ENCODE results near the gene DFFB. TPM values are rescaled to one million over a fixed set of nuclear protein-coding genes. Genes with fewer than 3 reads are reported as not detected.

The DFFB gene
- total RNA-seq, 1 donor from 2014 or later, result 11.3 TPM

DNA sequence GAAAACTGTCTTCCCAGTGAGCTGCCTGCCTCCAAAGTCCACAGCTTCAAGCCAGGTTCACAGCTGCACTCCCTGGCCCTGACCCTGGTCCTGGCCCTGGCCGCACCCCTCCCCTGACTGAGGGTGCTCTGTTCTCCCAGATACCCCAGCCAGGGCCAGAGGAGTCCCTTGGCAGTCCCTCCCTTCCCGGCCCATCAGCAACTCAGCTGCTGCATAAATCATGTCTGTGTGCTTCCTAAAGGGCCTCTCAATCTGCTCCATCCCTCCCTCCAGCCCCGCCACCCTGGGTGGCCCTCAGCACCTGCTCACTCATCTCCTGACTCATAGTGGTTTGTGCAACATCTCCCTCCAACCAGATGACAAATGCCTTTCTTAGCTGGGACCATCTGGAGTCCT lies 67.5 kb downstream of the DFFB start:
- Mint-ChIP-seq H3K27me3 (ENCODE audit: low read depth) (peaks cover 10% of the 10 kb centered on the region), H3K36me3 (ENCODE audit: low read depth) (no peaks in the 10 kb centered on the region), H3K9me3 (no peaks in the 10 kb centered on the region), H3K4me3 (no peak overlapping the region), H3K27ac (ENCODE audit: unreplicated experiment) (no peak overlapping the region), H3K4me1 (no peaks in the 10 kb centered on the region)
- DNase-seq (ENCODE audit: low read depth, low spot score), result no peak
- TF ChIP-seq, protein P1, sequence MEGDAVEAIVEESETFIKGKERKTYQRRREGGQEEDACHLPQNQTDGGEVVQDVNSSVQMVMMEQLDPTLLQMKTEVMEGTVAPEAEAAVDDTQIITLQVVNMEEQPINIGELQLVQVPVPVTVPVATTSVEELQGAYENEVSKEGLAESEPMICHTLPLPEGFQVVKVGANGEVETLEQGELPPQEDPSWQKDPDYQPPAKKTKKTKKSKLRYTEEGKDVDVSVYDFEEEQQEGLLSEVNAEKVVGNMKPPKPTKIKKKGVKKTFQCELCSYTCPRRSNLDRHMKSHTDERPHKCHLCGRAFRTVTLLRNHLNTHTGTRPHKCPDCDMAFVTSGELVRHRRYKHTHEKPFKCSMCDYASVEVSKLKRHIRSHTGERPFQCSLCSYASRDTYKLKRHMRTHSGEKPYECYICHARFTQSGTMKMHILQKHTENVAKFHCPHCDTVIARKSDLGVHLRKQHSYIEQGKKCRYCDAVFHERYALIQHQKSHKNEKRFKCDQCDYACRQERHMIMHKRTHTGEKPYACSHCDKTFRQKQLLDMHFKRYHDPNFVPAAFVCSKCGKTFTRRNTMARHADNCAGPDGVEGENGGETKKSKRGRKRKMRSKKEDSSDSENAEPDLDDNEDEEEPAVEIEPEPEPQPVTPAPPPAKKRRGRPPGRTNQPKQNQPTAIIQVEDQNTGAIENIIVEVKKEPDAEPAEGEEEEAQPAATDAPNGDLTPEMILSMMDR (conservative IDR thresholded peaks at IDR 0.05), result no peak

DNA sequence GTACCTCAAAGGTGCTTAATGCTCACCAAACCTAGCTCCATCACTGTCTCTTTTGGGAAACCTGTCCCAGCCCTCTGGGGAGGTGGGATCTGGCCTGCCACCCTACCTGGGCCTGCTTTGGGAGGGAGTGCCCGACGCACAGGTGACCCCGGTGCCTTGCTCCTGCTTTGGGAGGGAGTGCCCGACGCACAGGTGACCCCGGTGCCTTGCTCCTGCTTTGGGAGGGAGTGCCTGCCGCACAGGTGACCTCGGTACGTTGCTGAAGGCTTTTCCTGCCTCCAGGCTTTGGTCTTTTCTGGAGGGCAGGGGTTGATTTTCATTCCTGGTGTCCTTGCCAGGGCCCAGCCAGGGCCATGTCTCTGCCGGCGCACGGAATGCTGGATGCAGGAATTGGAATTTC lies 68.0 kb downstream of the DFFB start:
- H3K36me3 Mint-ChIP-seq (ENCODE audit: low read depth), result no peaks in the 10 kb centered on the region
- peaks cover 3% of the 10 kb centered on the region for H3K9me3 Mint-ChIP-seq
- DNase-seq (ENCODE audit: low read depth, low spot score), result no peak
- TF ChIP-seq, protein P1 (conservative IDR thresholded peaks at IDR 0.05), result no peak
- H3K27ac Mint-ChIP-seq (ENCODE audit: unreplicated experiment), result no peak overlapping the region
- H3K4me3 Mint-ChIP-seq, result no peak overlapping the region
- H3K27me3 Mint-ChIP-seq (ENCODE audit: low read depth), result peaks cover 11% of the 10 kb centered on the region
- peaks cover under 1% of the 10 kb centered on the region for H3K4me1 Mint-ChIP-seq

DNA sequence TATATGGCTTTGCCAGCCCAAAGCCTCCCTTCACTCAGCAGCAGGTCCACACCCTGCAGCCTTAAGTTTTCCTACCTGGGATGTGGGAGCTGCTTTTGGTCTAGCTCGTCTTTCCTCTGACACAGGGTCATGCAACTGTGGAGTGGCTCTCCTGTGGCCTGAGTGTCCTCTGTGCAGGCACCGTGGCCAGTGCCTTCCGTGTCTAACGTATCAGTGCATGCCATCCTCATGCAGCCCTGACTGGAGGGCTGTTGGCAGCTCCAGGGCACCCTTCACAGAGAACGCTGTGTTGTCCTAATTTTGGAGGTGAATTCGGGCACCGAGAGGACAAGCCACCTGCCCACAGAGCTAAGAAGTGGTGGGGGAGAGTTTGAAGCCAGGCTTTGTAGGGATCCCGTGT lies 68.5 kb downstream of the DFFB start:
- Mint-ChIP-seq H3K27me3 (ENCODE audit: low read depth) (peaks cover 14% of the 10 kb centered on the region), H3K27ac (ENCODE audit: unreplicated experiment) (no peak overlapping the region), H3K36me3 (ENCODE audit: low read depth) (no peaks in the 10 kb centered on the region), H3K9me3 (peaks cover 6% of the 10 kb centered on the region), H3K4me1 (peaks cover 5% of the 10 kb centered on the region), H3K4me3 (no peak overlapping the region)
- TF ChIP-seq, protein P1 (conservative IDR thresholded peaks at IDR 0.05), result no peak
- no peak for DNase-seq (ENCODE audit: low read depth, low spot score)

DNA sequence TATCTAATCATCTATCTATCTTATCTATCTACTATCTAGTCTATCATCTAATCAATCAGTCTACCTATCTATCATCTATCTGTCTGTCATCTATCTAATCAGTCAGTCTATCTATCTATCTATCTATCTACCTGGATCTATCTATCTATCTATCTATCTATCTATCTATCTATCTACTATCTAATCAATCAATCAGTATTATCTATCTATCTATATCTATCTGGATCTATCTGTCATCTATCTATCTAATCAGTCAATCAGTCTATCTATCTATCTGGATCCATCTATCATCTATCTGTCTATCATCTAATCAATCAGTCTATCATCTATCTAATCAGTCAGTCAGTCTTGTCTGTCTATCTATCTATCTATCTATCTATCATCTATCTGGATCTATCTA lies 69.7 kb downstream of the DFFB start:
- H3K27ac Mint-ChIP-seq (ENCODE audit: unreplicated experiment), result no peak overlapping the region
- peaks cover 5% of the 10 kb centered on the region for H3K4me1 Mint-ChIP-seq
- no peak for DNase-seq (ENCODE audit: low read depth, low spot score)
- peaks cover 6% of the 10 kb centered on the region for H3K9me3 Mint-ChIP-seq
- TF ChIP-seq, protein P1 (conservative IDR thresholded peaks at IDR 0.05), result no peak
- H3K27me3 Mint-ChIP-seq (ENCODE audit: low read depth), result peaks cover 19% of the 10 kb centered on the region
- H3K36me3 Mint-ChIP-seq (ENCODE audit: low read depth), result no peaks in the 10 kb centered on the region
- H3K4me3 Mint-ChIP-seq, result no peak overlapping the region

DNA sequence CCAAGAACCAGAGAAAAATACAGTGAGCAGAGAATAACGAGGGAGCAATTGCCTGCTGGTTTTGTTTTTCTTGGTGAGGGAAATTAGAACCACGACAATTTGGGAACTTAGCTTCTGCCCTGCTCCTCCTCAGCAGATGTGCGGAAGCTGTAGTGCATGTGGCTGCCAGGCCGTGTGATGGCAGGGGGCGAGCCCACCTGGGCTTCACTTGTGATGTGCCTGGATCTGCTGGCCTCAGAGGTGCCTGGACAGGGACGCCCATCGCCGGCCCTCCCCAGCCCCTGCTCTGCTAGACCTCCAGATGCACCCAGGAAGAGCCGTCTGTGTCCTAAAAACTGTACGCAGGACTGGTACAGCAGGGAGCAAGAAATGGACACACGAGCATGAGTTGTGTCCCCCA lies 71.3 kb downstream of the DFFB start:
- no peak overlapping the region for H3K27ac Mint-ChIP-seq (ENCODE audit: unreplicated experiment)
- TF ChIP-seq, protein P1 (conservative IDR thresholded peaks at IDR 0.05), result no peak

DNA sequence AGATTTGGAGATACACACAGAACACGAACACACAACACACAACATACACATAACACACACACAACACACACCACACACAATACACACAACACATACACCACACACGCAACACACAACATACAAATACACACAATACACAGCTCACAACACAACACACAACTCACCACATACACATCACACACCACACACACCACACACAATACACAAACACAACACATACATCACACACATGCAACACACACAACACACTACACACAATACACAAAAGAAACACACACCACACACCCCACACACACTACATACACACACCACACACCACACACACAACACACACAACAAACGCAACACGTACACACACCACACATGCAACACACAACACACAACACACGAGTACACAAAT lies 71.8 kb downstream of the DFFB start:
- Mint-ChIP-seq H3K4me1 (peaks cover 5% of the 10 kb centered on the region), H3K4me3 (no peak overlapping the region), H3K9me3 (peaks cover 6% of the 10 kb centered on the region), H3K36me3 (ENCODE audit: low read depth) (no peaks in the 10 kb centered on the region), H3K27me3 (ENCODE audit: low read depth) (peaks cover 30% of the 10 kb centered on the region), H3K27ac (ENCODE audit: unreplicated experiment) (no peak overlapping the region)
- no peak for DNase-seq (ENCODE audit: low read depth, low spot score)
- TF ChIP-seq, protein P1 (conservative IDR thresholded peaks at IDR 0.05), result no peak

More for the DNA sequence above, 71.3 kb downstream of the DFFB start:
- Mint-ChIP-seq H3K9me3 (peaks cover 6% of the 10 kb centered on the region), H3K27me3 (ENCODE audit: low read depth) (peaks cover 28% of the 10 kb centered on the region), H3K4me1 (peaks cover 5% of the 10 kb centered on the region), H3K36me3 (ENCODE audit: low read depth) (no peaks in the 10 kb centered on the region), H3K4me3 (no peak overlapping the region)
- DNase-seq (ENCODE audit: low read depth, low spot score), result no peak

Measured in neural crest cell (in vitro differentiated cells).